NCI-H128 (cell line): ENCODE results near the gene GAB2.
A peak's percentile ranks its signal among the peaks of the same experiment; 100 is the strongest.
"Not testable (repeated sequence)": the region's sequence is repeated elsewhere in the genome, so short reads cannot be mapped to it uniquely, and the experiment has no call there.

Experiments
- DNase-seq: peaks from one replicate; lab custom pipeline; 2025; ENCODE audit not compliant: unreplicated experiment; lab: John Stamatoyannopoulos, UW

The GAB2 gene

DNA sequence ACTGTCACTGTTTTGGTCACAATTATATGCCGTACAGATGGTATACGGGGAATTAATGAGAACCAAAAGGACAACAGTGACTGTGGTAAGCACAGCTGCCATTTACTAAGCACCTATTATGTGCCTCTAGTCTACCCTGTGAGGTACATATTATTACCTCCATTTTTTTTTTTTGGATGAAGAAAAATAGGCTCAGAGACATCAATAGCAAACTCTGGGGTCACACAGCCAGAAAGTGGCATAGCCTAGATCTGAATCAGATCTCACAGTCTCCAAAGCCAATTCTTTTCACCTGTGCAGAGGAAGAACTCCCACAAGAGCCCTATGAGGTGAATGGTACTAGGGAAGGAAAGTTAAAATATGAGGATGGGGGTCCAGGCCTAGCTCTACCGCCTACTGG, 160.0 kb downstream of the GAB2 start:
- no peak for DNase-seq

- DNase-seq, result no peak
Measured at GRCh38 chr11:78256962-78257361, 160.7 kb downstream of the GAB2 start.

GRCh38 chr11:78255919-78256318, 161.7 kb downstream of the GAB2 start:
- DNase-seq, result no peak

DNA sequence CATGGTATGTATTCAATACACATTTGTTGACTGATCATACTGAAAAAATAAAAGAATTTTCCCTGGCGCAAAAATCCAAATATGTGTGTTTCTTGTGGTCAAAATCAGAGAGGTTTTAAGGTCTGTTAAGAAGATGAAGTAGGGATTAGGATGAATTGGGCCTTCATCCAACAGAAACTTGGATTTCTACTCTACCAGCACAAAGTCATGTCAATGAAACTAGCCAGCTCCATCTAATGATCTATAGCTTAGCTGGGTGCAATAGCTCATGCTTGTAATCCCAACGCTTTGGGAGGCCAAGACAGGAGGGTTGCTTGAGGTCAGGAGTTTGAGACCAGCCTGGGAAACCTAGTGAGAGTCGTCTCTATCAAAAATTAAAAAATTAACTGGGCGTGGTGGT, 163.4 kb downstream of the GAB2 start:
- DNase-seq, result no peak

DNA sequence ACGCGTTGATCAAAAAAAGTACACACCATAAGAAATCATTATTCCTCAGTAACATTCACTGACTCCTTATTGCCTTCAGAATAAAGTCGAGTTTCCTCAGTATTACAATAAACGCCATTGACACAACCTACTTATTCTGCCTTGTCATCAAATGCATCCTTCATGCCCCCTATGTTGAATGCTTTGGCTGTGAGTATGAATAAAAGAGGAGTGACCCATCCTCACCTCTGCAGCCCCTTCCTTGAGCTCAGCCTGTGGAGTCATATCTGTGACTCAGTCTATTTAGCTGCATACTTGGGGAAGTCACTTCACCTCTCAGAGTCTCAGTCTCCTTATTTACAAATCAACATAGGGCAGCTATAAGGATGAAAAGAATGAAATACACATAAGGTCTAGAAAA, 163.8 kb downstream of the GAB2 start:
- DNase-seq, result no peak

DNA sequence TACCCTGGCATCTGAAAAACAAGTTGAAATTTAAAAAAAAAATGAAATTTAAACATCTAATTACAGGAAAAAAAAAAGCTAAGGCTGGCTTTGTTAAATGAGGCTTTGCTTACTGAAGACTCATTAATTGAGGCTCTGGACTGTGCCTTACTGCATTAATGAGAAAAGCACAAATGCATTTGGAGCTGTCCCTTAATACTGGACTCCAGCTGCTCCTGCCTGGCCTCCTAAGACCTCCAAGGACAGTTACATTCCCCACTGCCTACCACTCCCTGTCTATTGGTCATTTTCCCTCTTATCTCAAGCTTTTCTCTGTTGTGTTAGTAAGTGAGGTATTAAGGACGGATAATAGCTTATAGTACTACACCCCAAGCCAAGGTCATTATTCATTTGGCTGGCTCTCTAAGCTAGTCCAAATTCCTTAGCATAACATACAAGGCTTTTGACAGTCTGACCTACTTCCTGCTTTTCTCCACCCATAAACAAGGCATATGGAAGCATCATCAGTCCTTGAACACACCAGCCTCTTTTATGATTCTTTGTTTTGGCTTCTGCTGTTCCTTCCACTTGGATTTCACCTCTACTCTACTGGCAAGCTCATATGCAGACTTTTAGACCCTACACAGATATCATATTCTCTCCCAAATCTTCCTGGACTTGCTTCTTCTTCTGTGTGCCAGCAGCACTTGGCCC, 166.4 kb downstream of the GAB2 start:
- no peak for DNase-seq

DNA sequence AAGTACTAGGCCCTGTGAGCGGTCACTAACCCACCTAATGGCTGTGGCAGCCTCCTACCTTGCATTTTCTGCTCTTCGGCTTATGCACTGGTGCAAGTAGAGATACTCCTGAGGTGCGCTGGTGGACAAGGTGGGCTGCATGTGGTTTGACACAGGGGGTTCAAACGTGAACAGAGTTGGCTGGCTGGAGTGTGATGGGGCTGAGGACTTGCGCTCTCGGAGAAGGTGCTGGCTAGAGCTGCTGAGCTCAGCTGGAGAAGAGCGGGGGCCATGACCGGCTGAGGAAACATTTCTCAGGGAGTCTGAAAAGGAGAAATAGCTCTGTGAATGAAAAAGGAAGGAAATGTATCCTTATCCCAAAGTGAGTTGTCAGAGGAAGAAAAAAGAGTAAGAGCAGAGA, 167.5 kb downstream of the GAB2 start:
- no peak for DNase-seq

DNA sequence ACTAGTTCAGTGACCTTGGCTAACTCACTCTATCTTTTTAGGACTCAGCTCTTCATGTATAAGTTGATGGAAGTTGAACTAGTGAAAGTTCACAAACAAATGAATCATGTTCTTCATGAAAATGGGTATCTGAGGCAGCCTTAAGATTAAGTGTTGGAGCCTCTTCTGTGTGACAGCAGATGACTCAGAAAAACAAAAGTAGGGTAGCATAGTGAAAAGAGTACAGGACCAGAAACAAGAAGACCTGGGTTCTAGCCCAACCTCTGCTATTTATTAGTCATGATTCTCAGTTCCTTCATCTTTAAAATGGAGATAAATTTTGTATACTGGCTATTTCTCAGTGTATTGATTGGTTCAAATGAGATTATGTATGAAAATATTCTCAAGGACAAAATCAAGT, 168.7 kb downstream of the GAB2 start:
- DNase-seq, result no peak

- DNase-seq, result no peak
Measured at GRCh38 chr11:78248191-78248590, 169.4 kb downstream of the GAB2 start.

DNA sequence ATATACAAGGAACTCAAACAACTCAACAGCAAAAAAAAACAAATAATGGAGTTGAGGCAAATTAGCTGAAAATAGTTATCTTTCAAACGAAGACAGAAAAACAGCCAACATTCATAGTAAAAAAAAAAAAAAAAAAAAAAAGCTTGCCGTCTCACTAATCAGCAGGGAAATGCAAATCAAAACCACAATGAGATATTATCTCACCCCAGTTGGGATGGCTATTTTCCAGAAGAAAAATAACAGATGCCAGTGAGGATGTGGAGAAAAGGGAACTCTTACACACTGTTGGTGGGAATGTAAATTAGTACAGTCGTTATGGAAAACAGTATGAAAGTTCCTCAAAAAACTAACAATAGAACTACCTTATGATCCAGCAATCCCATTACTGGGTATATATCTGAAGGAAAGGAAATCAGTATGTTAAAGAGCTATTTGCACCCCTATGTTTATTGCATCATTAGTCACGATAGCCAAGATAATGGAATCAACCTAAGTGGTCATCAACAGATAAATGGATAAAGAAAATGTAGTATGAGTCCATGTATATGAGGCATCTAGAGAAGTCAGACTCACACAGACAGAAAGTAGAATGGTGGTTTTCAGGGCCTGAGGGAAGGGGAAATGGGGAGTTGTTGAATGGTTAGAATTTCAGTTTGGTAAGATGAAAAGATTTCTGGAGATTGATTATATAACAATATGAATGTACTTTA, 172.9 kb downstream of the GAB2 start:
- DNase-seq, result no peak

DNA sequence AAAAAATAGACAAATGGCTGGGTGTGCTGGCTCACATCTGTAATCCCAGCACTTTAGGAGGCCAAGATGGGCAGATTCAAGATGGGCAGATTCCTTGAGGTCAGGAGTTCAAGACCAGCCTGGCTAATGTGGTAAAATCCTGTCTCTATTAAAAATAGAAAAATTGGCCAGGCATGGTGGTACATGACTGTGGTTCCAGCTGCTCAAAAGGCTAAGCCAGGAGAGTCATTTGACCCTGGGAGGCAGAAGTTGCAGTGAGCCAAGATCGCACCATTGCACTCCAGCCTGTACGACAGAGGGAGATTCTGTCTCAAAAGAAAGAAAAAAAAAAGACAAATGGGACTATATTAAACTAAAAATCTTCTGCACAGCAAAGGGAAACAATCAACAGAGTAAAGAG, 173.5 kb downstream of the GAB2 start:
- DNase-seq, result no peak

- no peak for DNase-seq
Measured at GRCh38 chr11:78241475-78241874, 176.1 kb downstream of the GAB2 start.

GRCh38 chr11:78239781-78240180, 177.8 kb downstream of the GAB2 start:
- DNase-seq, result no peak

- no peak for DNase-seq
Measured at GRCh38 chr11:78237293-78238046, 180.2 kb downstream of the GAB2 start.

GRCh38 chr11:78234006-78234405, 183.6 kb downstream of the GAB2 start:
- DNase-seq, result no peak

- DNase-seq, result not testable (repeated sequence)
Measured at GRCh38 chr11:78233046-78233445, 184.6 kb downstream of the GAB2 start.

GRCh38 chr11:78231962-78232501, 185.6 kb downstream of the GAB2 start:
- DNase-seq, result no peak

DNA sequence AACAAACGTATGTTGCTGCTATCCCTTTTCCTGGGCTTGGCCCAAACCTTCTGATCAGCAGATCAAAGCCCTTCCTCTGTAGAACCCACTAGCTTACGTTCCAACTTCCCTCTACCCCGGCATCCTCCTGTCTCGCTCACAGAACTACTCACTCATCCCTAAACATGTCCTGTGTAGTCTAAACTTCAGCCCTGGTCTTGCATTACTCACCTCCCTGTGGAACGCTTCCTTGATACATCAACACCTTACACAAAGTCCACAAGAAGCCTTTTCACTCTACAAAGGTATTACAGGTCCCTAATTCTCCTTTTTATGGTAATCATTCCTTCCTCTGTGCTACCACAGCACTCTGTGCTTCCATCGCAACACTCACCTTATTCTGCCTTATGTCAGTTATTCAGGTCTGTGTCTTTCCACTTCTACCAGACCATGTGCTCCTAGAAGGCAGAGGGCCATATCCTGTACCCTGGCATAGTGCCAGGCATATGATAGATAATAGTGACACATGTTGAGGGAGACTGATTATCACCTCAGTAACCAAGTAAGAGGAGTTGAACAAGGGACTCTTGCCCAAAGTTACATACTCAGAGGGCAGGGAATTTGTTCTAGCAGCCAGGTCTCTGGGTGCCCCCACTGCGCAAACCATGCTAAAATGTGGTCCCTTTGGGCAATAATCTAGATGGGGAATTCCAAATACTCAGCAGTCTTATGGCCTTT, 187.3 kb downstream of the GAB2 start:
- no peak for DNase-seq

GRCh38 chr11:78229106-78229505, 188.5 kb downstream of the GAB2 start:
- no peak for DNase-seq

- DNase-seq, result peak; percentile 86
Measured at GRCh38 chr11:78228467-78228866, 189.2 kb downstream of the GAB2 start.

- DNase-seq, result no peak
Measured at GRCh38 chr11:78227921-78228320, 189.7 kb downstream of the GAB2 start.
